Measurements from ENCODE around the gene TGIF1.

The TGIF1 gene

DNA sequence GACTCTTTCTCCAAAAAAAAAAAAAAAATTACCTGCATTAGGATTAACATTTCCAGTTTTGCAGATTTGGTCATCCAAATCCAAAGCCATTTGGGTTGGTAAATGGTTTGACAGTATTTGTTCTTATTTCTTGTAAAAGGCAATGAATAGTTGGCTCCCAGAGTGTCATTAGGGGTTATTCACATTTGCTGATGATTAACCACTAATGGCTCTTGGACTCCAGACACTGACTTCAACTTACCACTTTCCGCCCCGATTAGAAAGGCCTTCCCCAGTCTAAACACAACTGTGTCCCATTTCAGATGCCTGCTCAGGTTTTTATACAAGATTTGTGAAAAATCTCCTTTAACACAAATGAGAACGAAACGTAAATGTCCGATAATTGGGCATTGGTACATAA, 9.6 kb upstream of the TGIF1 start:
- no peak for DNase-seq

DNA sequence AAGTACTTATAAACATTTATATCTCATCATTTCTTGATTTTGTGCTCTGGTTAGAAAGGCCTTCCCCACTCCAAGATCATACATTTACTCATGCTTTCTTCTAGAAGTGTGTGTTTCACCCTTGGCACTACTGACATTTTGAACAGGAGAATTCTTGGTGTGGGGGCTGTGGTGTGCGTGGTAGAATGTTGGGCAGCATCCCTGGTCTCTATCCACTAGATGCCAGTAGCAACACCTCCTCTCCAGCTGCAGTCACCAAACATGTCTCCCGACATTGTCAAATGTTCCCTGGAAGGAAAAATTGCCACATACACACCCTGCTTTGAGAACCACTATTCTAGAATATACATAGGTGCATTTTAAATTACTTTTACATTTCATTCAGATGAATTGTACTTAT, 8.7 kb upstream of the TGIF1 start:
- no peak for DNase-seq

DNA sequence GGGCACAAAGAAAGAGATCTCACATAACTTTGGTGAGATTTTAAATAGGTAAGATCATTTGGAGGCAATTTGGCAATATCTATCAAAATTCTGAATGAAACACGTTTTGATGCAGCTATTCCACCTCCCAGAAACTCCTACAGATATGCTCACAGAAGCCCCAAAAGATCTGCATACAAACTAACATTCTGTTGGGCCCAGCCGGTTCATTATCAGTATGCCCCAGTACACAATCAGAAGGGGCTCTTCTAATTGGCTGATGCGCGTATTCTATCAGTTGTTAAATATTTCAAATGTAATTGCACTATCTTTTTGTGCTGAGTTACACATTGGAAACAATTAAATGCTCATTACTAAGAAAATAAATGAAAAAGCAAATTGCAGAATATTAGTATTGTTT, 7.1 kb upstream of the TGIF1 start:
- no peak for DNase-seq

DNA sequence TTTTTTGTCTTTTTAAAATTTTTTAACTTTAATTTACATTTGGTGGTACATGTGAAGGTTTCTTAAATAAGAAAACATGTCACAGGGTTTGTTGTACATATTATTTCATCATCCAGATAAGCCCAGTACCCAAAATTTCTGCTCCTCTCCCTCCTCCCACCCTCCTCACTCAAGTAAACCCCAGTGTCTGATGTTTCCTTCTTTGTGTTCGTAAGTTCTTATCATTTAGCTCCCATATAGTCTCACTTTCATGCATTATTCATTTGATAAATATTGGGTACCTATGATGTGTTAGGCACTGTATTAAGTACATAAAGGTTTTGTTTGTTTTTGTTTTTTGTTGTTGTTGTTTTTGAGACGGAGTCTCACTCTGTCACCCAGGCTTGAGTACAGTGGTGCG, 5.7 kb upstream of the TGIF1 start:
- DNase-seq: no peak

- DNase-seq: no peak
Measured at GRCh38 chr18:3444954-3445353, 5.0 kb upstream of the TGIF1 start.

- no peak for DNase-seq
Measured at GRCh38 chr18:3447068-3447894, 2.7 kb upstream of the TGIF1 start.

- DNase-seq: no peak
Measured at GRCh38 chr18:3447895-3448837, 1.8 kb upstream of the TGIF1 start.

- DNase-seq: no peak
Measured at GRCh38 chr18:3448838-3449511, 997 bp upstream of the TGIF1 start.

DNA sequence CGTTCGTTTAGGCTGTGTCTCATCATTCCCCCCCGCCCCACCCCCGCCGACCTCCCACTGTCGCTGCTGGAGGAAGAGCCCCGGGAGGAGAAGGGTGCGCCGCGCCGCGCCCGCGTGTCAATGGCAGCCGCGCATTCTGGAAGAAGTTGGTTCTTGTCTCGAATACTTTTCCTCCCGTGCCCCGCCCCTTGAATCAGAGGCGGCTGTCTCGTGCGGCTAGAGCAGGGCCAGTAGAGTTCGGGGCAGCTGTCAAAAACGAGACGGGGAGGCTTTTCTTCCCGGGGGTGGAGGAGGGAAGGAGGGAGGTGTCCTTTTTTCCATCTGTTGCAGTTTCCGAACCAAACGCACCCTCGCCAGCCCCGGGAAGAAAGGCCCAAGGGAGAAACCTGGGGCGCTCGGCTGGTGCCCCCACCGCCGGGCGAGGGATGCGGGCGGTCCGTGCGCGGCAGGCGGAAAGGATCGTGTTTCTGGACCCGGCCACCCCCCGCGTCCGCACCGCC, 410 bp upstream of the TGIF1 start:
- DNase-seq: no peak

DNA sequence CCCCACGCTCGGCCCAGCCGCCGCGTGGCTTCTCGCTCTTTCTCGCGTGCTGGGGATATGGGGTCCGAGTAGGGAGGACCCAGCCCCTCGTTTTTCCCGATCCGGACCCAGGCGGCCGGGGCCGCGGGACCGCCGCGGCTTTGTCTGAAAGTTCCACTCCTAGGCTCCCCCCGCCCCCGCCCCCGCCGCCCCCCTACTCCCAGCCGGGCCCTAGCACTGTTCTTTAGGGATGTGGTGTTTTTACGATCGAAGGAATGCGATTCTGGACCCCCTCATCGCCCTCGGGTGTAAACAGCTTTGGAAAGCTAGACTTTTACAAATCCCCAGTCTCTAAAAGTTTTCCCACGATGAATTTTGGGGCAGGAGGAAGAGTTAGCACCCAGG, 819 bp downstream of the TGIF1 start:
- no peak for DNase-seq

DNA sequence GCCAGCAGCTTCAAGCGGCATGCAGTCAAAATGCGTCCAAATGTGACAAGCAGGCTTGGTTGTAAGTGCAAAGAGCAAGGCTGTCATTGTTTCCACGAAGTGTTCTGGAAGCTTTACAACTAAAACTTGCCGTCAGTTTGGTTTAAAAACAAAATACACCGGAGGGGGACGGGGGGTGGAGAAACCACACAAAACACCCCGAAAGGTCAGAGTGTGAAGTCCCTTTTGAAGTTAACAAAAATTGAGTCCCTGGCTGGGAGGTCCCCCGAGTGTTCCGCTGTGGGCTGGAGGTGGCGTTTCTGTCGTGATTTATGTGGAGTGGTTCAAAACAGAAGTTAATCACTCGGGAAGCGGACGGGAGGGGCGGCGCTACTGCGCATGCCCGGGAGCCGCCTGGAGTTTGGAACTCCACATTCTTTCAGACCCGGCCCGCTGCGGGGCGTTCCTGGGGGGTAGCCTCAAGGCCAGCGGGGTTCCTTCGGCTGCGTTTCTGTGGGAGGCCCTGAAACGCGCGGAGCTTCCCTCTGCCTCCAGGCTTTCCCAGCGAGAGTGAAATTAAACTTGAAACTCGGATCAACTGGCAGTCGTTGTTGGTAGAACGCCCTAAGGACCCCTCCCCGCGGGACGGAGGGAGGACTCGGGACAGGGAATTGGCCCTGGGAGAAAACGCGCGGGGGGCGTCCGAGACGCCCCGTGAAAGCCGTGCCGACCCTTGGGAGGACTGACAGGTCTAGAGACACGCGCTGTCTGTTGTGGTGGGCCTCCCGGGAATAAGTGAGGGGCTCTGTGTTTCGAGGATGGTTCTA, 1.4 kb downstream of the TGIF1 start:
- no peak for DNase-seq

DNA sequence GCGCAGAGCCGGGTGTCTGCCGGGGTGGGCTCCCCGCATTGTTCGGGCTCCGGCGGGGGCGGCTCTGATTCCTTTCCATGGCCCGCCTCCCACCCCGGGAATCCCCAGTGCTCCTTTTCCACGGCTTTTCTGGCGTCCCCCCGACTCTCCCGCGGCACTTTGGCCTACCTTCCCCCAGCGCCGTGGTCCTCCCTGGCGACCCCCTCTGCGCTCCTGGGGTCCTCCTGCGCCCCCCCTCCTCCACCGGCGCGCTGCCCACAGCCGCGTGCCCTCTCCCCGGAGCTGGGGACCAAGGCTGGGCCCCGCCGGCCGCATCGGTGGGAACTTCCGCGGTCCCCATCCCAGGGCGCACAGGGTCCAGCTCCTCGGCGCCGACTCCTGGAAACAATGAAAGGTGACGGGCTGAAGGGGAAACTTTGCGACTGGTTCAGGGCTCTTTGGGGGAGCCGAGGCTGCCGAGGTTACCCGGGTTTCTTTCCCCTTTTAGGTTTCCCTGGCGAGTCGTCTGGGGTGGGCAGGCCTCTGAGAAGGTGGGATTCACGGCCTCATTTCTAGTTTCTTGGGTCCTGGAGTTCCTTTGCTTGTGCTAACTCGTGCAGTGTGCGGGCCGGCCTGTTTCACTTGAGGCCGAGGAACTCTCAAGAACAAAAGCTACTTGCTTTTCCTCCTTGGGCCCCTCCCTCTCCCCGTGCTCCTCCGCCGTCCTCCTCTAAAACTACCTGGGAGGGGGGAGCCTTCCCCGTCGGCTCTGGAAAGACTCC, 2.2 kb downstream of the TGIF1 start:
- DNase-seq: no peak

- no peak for DNase-seq
Measured at GRCh38 chr18:3452750-3453539, 3.0 kb downstream of the TGIF1 start.

DNA sequence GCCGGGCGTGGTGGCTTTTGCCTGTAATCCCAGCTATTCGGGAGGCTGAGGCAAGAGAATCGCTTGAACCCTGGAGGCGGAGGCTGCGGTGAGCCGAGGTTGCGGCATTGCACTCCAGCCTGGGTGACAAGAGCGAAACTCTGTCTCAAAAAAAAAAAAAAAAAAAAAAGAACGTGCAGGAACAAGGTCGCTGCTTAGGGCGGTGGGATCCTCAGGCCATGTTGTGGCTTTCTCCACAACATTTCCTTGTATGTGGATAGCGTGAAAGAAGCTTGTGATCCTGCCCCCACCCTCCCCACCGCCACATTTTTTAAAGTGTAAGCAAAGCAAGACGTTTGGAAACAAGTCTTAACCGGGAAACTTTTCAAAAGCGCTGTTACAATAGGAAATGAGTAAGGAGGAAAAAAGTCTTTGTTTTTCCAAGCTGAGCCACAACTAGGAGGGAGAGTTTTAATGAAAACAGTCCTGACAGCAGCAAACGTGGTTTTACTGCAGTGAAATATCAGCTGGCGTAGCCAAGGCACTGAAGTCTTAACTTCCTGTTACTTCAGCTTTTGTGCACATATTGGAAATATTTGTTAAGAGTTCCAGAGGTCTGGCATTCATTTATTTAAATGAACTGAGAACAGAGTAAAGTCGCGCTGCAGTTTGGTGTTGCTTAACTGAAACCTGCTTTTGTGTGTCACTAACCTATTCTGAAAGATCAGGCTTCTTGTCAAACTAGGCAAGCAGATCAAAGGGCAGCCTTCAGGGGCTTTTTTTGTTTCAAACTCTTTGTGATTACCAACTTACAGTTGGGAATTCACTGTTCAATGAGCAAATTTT, 3.8 kb downstream of the TGIF1 start:
- no peak for DNase-seq

DNA sequence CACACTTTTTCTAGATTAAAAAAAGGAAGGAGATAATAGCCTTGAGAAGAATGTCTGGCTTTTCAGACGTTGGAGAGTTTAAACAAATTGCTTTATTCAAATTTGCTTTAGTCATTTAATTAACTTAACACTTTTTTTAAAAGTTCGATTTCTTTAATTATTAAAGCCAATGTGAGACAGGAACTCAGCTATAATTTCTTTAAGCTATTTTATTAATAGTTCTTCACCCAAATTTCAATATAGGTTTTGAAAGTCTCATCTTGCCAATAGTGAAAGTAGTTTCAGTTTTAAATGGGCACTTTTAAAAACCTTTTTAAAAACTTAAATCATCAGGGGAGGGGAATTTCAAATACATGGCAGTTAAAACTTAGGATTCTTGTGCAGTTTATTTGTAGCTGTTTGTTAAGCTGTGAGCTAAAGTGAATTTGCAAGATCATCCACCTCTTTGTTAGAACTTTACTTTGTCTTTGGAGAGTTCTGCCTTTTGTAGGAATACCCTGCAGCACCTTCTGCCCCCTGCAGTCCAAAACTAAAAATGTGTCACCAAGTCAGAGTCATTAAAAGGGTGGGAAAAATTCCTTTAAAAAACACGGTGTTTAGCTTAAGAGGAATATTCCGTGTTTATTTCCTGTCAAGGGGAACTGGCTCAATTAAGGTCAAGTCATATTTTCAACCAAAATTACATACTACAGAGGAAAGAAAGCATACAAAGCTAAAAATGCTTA, 4.6 kb downstream of the TGIF1 start:
- DNase-seq: no peak

DNA sequence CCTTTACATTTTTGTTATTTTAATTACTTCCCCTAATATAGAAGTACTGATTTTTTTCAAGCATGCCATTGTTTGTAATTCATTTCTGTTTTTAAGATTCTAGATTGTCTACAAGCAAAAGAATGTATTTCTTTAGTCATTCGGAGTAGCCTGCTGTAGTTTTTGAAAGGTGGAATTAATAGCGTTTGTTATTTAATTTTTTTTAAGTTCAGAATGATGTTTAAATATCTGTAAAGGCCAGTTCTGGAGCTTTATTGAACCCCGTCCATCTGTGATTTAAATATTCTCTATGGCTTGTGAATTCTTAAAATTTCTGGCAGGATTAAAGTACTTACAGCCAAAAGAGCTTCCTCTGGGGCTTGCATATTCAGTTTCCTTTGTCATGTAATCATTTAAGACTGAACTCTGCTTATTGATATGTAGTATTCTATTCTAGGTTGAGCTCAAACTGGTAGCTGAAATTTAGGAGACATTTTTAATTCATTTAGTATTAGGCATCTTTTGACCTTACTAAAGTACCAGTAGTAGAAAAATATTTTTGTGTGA, 5.2 kb downstream of the TGIF1 start:
- no peak for DNase-seq

DNA sequence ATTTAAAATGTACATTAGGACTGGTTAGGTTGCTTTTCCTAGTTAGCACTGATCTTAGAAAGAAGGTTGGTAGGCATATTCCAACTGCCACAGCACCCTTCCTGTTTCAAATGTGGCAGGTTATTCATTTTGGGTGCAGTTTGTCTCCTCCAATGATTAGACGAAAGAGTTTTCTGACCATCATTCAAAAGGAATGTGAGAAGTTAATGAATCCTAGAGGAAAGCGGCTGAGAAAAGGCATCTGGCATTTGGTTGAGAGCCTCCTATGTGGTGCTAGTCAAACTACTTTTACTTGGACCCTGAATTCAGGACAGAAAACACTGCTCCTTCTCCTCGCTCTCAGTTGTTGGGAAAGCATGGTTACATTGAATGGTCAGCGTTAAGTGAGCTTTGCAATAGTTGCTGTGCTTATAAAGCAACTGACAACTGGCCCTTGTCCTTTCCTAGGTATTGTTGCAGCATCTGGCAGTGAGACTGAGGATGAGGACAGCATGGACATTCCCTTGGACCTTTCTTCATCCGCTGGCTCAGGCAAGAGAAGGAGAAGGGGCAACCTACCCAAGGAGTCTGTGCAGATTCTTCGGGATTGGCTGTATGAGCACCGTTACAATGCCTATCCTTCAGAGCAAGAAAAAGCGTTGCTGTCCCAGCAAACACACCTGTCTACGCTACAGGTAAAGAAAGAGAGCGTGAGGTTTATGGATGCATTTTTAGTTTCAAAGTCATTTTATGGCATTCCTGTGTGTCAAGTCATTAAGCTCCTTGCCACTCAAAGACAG, 6.1 kb downstream of the TGIF1 start:
- no peak for DNase-seq

GRCh38 chr18:3456686-3457069, 6.7 kb downstream of the TGIF1 start:
- DNase-seq: no peak

Data from cerebellar nuclear complex (tissue), 1 donor.